H1 (cell line): Measurements from ENCODE around the gene MTURN. TPM values are rescaled to one million over a fixed set of nuclear protein-coding genes. Genes with fewer than 3 reads are reported as not detected.
A peak's percentile ranks its signal among the peaks of the same experiment; 100 is the strongest.

Experiments
- CTCF ChIA-PET: fragments of 300-600 bp; sonication (Branson Sonifier 250); formaldehyde crosslinking; loops from one replicate; lab custom pipeline; 2021; ENCODE audit not compliant: partially characterized antibody; lab: Charles Lee
- POLR2A ChIA-PET: fragments of 300-600 bp; sonication (Branson Sonifier 250); formaldehyde crosslinking; loops from one replicate; lab custom pipeline; 2021; ENCODE audit warnings: inconsistent platforms; ENCODE audit not compliant: partially characterized antibody; lab: Charles Lee
- DNase-seq, 2 experiments: peaks; one replicate each; pipeline versions ENCODE4 v3.0.0 to v3.0.0-alpha.2; 2010 to 2022; ENCODE audit warnings: low spot score in 2 of 2, low read depth in 1 of 2, mixed read lengths in 1 of 2
- FAIRE-seq: peaks from 2 replicates; lab custom pipeline; 2011; peaks lifted over from hg19 to GRCh38; lab: Jason Lieb, UNC
- H2AFZ ChIP-seq: 2 replicates; pipeline ENCODE4 v1.8.1; 2012; ENCODE audit warnings: low read length, inconsistent platforms
- H2AK5ac ChIP-seq: 2 replicates; pipeline ENCODE4 v1.6.1; 2013; ENCODE audit warnings: low read depth, low read length
- H2BK120ac ChIP-seq: replicated peaks from 2 replicates; pipeline ENCODE3; 2013; ENCODE audit warnings: low read depth, low read length, inconsistent platforms
- H2BK12ac ChIP-seq: 2 replicates; pipeline ENCODE4 v1.6.1; 2013; ENCODE audit warnings: low read depth, low read length
- H2BK15ac ChIP-seq: 2 replicates; pipeline ENCODE4 v1.6.1; 2013; ENCODE audit warnings: low read length
- H2BK20ac ChIP-seq: 2 replicates; pipeline ENCODE4 v1.6.1; 2013; ENCODE audit warnings: low read length
- H2BK5ac ChIP-seq: 2 replicates; pipeline ENCODE4 v1.6.1; 2013; ENCODE audit warnings: low read depth, low read length
- H3K14ac ChIP-seq: 2 replicates; pipeline ENCODE4 v1.6.1; 2013; ENCODE audit warnings: inconsistent platforms; ENCODE audit not compliant: insufficient read length
- H3K18ac ChIP-seq: 2 replicates; pipeline ENCODE4 v1.6.1; 2013; ENCODE audit warnings: low read length; ENCODE audit errors: extremely low read depth
- H3K23ac ChIP-seq: 2 replicates; pipeline ENCODE4 v1.6.1; 2013; ENCODE audit warnings: inconsistent platforms; ENCODE audit not compliant: insufficient read length
- H3K23me2 ChIP-seq: 2 replicates; pipeline ENCODE4 v1.6.1; 2013; ENCODE audit warnings: low read depth, low read length
- H3K27ac ChIP-seq: 2 replicates; pipeline ENCODE4 v1.6.1; 2011; ENCODE audit warnings: low read depth, low read length, inconsistent platforms
- H3K27me3 ChIP-seq, 4 experiments: replicated peaks in 1 of 4; 1 replicate in 1 of 4; 2 replicates in 3 of 4; pipeline versions ENCODE4 v1.6.1 to v1.8.1; 2011 to 2013; ENCODE audit warnings: low read length in 3 of 4, mild to moderate bottlenecking in 3 of 4, inconsistent platforms in 2 of 4, mixed read lengths in 2 of 4, moderate library complexity in 1 of 4; ENCODE audit not compliant: control insufficient read depth in 3 of 4, insufficient read depth in 3 of 4; ENCODE audit errors: extremely low read depth in 1 of 4
- H3K36me3 ChIP-seq, 4 experiments: 2 replicates each; pipeline versions ENCODE4 v1.6.1 to v1.8.1; 2011 to 2013; ENCODE audit warnings: mild to moderate bottlenecking in 4 of 4, low read length in 3 of 4, moderate library complexity in 2 of 4, control low read depth in 1 of 4, inconsistent platforms in 1 of 4; ENCODE audit not compliant: insufficient read depth in 4 of 4, control insufficient read depth in 2 of 4
- H3K4ac ChIP-seq: replicated peaks from 2 replicates; pipeline ENCODE3; 2013; ENCODE audit warnings: low read length, low read depth, mixed read lengths, inconsistent platforms; ENCODE audit not compliant: insufficient read length
- H3K4me1 ChIP-seq, 4 experiments: replicated peaks in 1 of 4; 1 replicate in 1 of 4; 2 replicates in 3 of 4; pipeline versions ENCODE4 v1.6.1 to v1.8.1; 2011 to 2013; ENCODE audit warnings: low read length in 3 of 4, inconsistent platforms in 2 of 4, mixed read lengths in 1 of 4; ENCODE audit not compliant: insufficient read depth in 4 of 4, control insufficient read depth in 3 of 4
- H3K4me2 ChIP-seq, 2 experiments: 2 replicates each; pipeline versions ENCODE4 v1.6.1 to v1.8.1; 2011 to 2013; ENCODE audit warnings: low read depth in 2 of 2, low read length in 2 of 2, control low read depth in 1 of 2, inconsistent platforms in 1 of 2, mild to moderate bottlenecking in 1 of 2; ENCODE audit not compliant: insufficient read depth in 1 of 2
- H3K4me3 ChIP-seq, 4 experiments: fragments of 200-600, 300-600 bp in 1 of 4; sonication (generic), shearing (Covaris generic), sonication (Bioruptor Twin) in 1 of 4; 2 replicates each; pipeline versions ENCODE4 v1.5.1 to v1.8.1; 2011 to 2016; ENCODE audit warnings: low read length in 4 of 4, low read depth in 3 of 4, control low read depth in 2 of 4, inconsistent platforms in 2 of 4, mild to moderate bottlenecking in 2 of 4, mixed read lengths in 1 of 4, moderate library complexity in 1 of 4; ENCODE audit not compliant: insufficient read depth in 2 of 4; ENCODE audit errors: extremely low read depth in 1 of 4
- H3K56ac ChIP-seq: replicated peaks from 2 replicates; pipeline ENCODE3; 2013; ENCODE audit warnings: low read depth, mild to moderate bottlenecking, mixed read lengths, low read length, inconsistent platforms; ENCODE audit not compliant: insufficient read length
- H3K79me1 ChIP-seq: 2 replicates; pipeline ENCODE4 v1.6.1; 2013; ENCODE audit warnings: low read depth, low read length, control low read depth
- H3K79me2 ChIP-seq, 2 experiments: 2 replicates each; pipeline versions ENCODE4 v1.6.1 to v1.8.1; 2012 to 2013; ENCODE audit warnings: low read length in 2 of 2, mild to moderate bottlenecking in 2 of 2, inconsistent platforms in 1 of 2; ENCODE audit not compliant: insufficient read depth in 2 of 2, control insufficient read depth in 1 of 2
- H3K9ac ChIP-seq, 4 experiments: replicated peaks in 1 of 4; 1 replicate in 1 of 4; 2 replicates in 3 of 4; pipeline versions ENCODE4 v1.6.1 to v1.8.1; 2011 to 2013; ENCODE audit warnings: low read depth in 3 of 4, low read length in 3 of 4, control low read depth in 2 of 4, mild to moderate bottlenecking in 2 of 4, moderate library complexity in 2 of 4, inconsistent platforms in 1 of 4; ENCODE audit errors: extremely low read depth in 1 of 4
- H3K9me3 ChIP-seq, 2 experiments: 2 replicates each; pipeline versions ENCODE4 v1.6.1 to v1.8.1; 2012 to 2013; ENCODE audit warnings: mild to moderate bottlenecking in 2 of 2, moderate library complexity in 2 of 2, control low read depth in 1 of 2, inconsistent platforms in 1 of 2, low read depth in 1 of 2, low read length in 1 of 2, mixed read lengths in 1 of 2; ENCODE audit not compliant: insufficient read depth in 2 of 2
- H4K20me1 ChIP-seq, 2 experiments: replicated peaks in 1 of 2; 2 replicates each; pipeline versions ENCODE3 to v1.8.1; 2011 to 2013; ENCODE audit warnings: inconsistent platforms in 2 of 2, low read length in 2 of 2, mild to moderate bottlenecking in 1 of 2; ENCODE audit not compliant: insufficient read depth in 2 of 2, control insufficient read depth in 1 of 2
- H4K5ac ChIP-seq: 2 replicates; pipeline ENCODE4 v1.6.1; 2013; ENCODE audit warnings: low read length, low read depth, mixed read lengths, inconsistent platforms; ENCODE audit not compliant: insufficient read length
- H4K8ac ChIP-seq: 2 replicates; pipeline ENCODE4 v1.8.0; 2013; ENCODE audit warnings: mild to moderate bottlenecking, moderate library complexity, low read length, inconsistent platforms; ENCODE audit not compliant: insufficient read depth; ENCODE audit errors: extremely low read depth
- H4K91ac ChIP-seq: replicated peaks from 2 replicates; pipeline ENCODE3; 2013; ENCODE audit warnings: low read length, mixed read lengths, inconsistent platforms; ENCODE audit not compliant: insufficient read length
- CHD1 ChIP-seq: IDR thresholded peaks from 2 replicates; pipeline ENCODE4 v1.6.1; 2012; ENCODE audit warnings: low read depth, low read length, improper control_type of control experiment
- FOSL1 ChIP-seq: IDR thresholded peaks from 2 replicates; pipeline ENCODE4 v1.6.1; 2011; ENCODE audit warnings: mild to moderate bottlenecking, low read depth, low read length, moderate library complexity; ENCODE audit not compliant: insufficient read depth
- NRF1 ChIP-seq: IDR thresholded peaks from 2 replicates; pipeline ENCODE4 v1.6.1; 2011; ENCODE audit warnings: mild to moderate bottlenecking, low read depth, low read length, improper control_type of control experiment
- PHF8 ChIP-seq: fragments of 200-600 bp; sonication (generic); conservative IDR thresholded peaks from 2 replicates; pipeline ENCODE4 v1.7.1; 2012; ENCODE audit warnings: low read depth, mild to moderate bottlenecking, inconsistent platforms, low read length, moderate library complexity
- POU5F1 ChIP-seq: IDR thresholded peaks from 2 replicates; pipeline ENCODE4 v1.6.1; 2011; ENCODE audit warnings: low read depth, mild to moderate bottlenecking, low read length, moderate library complexity
- RAD21 ChIP-seq, 2 experiments: IDR thresholded peaks in 1 of 2; conservative IDR thresholded peaks in 1 of 2; 2 replicates each; pipeline ENCODE4 v1.6.1; 2011; ENCODE audit warnings: low read depth in 2 of 2, low read length in 2 of 2, improper control_type of control experiment in 1 of 2, inconsistent platforms in 1 of 2, mild to moderate bottlenecking in 1 of 2, moderate library complexity in 1 of 2
- SAP30 ChIP-seq: fragments of 300-600 bp; sonication (generic); IDR thresholded peaks from 2 replicates; pipeline ENCODE4 v1.7.1; 2012; ENCODE audit warnings: low read length, moderate library complexity, mild to moderate bottlenecking, inconsistent platforms; ENCODE audit not compliant: insufficient read depth, insufficient replicate concordance
- SP2 ChIP-seq: IDR thresholded peaks from 2 replicates; pipeline ENCODE4 v1.6.1; 2012; ENCODE audit warnings: mild to moderate bottlenecking, low read length, inconsistent platforms
- SP4 ChIP-seq: IDR thresholded peaks from 2 replicates; pipeline ENCODE4 v1.6.1; 2012; ENCODE audit warnings: low read length, inconsistent platforms
- WGBS, 2 experiments: shearing (Covaris generic) in 1 of 2; methylation state at CpG; one replicate each; pipeline versions ENCODE4 v1.1.6 to v1.1.7; 2013 to 2015; ENCODE audit warnings: low lambda C conversion rate in 2 of 2, mixed read lengths in 2 of 2, inconsistent platforms in 1 of 2, low coverage in 1 of 2, missing lambda C conversion rate in 1 of 2; ENCODE audit not compliant: insufficient replicate concordance in 2 of 2, insufficient coverage in 1 of 2, insufficient read length in 1 of 2; ENCODE audit errors: extremely low coverage in 1 of 2, missing lambda C conversion rate in 1 of 2; 5-methylcytosine and 5-hydroxymethylcytosine counted together
- polyA plus RNA-seq, 7 experiments: library from polyadenylated mRNA; depleted of rRNA in 3 of 7; stranded (reverse) in 5 of 7; unstranded in 2 of 7; fragments of >200 nt in 5 of 7; fragments of 200-250 nt in 2 of 7; gene quantifications; 1 replicate in 5 of 7; 2 replicates in 1 of 7; 4 replicates in 1 of 7; pipeline versions ENCODE4 v1.2.1 to v1.2.3, GENCODE V29; 2011 to 2013; ENCODE audit warnings: missing spikeins in 2 of 7, mixed read lengths in 2 of 7
- total RNA-seq: library from RNA; stranded (reverse); fragmentation: NEBNext Ultra II Directional; extraction: Animal tissue kit (Norgen Biotek cat#: 25700); gene quantifications from 2 replicates; pipeline ENCODE4 v1.2.1, GENCODE V29; 2021
- TF ChIP-seq, protein P1 (sequence below): IDR thresholded peaks from 2 replicates; pipeline ENCODE4 v1.6.1; 2011; ENCODE audit warnings: low read depth, mild to moderate bottlenecking, low read length; ENCODE audit not compliant: insufficient read depth
- TF ChIP-seq, protein P2 (sequence below): IDR thresholded peaks from 2 replicates; pipeline ENCODE4 v1.6.1; 2011; ENCODE audit warnings: low read length, improper control_type of control experiment

Gene MTURN
- total and polyA plus RNA-seq, 2 of the 8 experiments (the other 6 are each of a cell fraction or from before 2014, with no cell fraction given) = 2.6 to 5.8 TPM

DNA sequence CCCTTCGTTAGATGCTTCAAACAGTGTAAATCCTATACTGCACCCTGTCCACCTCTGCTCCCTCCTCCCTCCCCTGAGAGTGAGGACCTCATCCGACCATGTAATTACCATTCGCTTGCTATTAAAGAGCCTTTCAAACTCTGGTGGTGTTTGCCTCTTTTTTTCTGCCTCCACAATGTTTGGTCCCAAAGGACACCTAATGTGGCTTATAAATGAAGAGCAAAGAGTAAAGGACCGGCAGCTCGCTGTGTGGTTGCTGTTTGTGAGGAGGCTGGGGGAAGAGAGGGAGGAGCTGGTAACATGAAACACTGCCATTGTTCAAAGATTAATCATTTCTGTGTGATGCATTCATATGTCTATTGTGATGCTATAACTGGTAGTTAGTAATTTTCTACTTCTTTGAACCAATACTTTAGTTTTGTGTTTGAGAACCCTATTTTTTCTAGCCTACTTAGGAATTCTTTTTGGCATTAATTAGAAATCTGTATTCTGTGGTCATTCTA lies 27.9 kb downstream of the MTURN start:
- DNase-seq = no peak
- 28% methylated on average over 5 of the region's 5 CpGs; no CpG with 5 or more reads in 1 of the 2 experiments for WGBS, 2 experiments
- Histone ChIP-seq H3K56ac (no peak overlapping the region), H3K23me2 (no peaks in the 10 kb centered on the region; the same call in 1 of the 2 replicates), H3K4ac (no peak overlapping the region), H4K8ac (no peak overlapping the region), H2BK12ac (no peak overlapping the region), H3K23ac (no peak overlapping the region), H3K9me3 (no peaks in the 10 kb centered on the region), H2BK120ac (no peak overlapping the region), H4K5ac (no peak overlapping the region), H3K79me2 (no peaks in the 10 kb centered on the region), H2BK15ac (no peak overlapping the region), H4K20me1 (no peaks in the 10 kb centered on the region), H3K4me3 (peak overlapping the region in 2 of 4 experiments; percentile 5 to 40; a peak in 3 of 8 replicates), H2AFZ (no peak overlapping the region; the same call in 1 of the 2 replicates), H3K4me1 (peaks cover 6 to 14% (median 13%) of the 10 kb centered on the region in 4 experiments), H2AK5ac (no peak overlapping the region), H3K18ac (no peak overlapping the region), H3K14ac (no peak overlapping the region), H3K27ac (no peak overlapping the region), H3K27me3 (peaks cover 0 to 4% (median 2%) of the 10 kb centered on the region in 4 experiments; a peak in 5 of 7 replicates), H2BK20ac (no peak overlapping the region), H4K91ac (no peak overlapping the region), H3K79me1 (no peaks in the 10 kb centered on the region), H3K36me3 (no peaks in the 10 kb centered on the region), H3K4me2 (peak overlapping the region; percentile 41 to 55; a peak in 2 of 4 replicates), H2BK5ac (no peak overlapping the region), H3K9ac (no peak overlapping the region; a peak in 1 of 7 replicates)
- ChIA-PET CTCF (interaction anchor here (0.9 to 4.6 kb wide), 8 partner anchors 13 to 402 kb away, joined by 3 to 45 read pairs (median 5); no protein-coding TSS in a partner anchor), POLR2A (no interaction called here)
- no peak for FAIRE-seq
- TF ChIP-seq RAD21 (IDR thresholded peaks at IDR 0.05 in 1 of 2, conservative IDR thresholded peaks at IDR 0.05 in 1 of 2; ENCODE audit: low read depth in 2 of 2, low read length in 2 of 2) (no peak), PHF8 (no peak), NRF1 (no peak), POU5F1 (no peak), CHD1 (no peak), SP4 (no peak), SAP30 (no peak), FOSL1 (no peak), SP2 (no peak)
- TF ChIP-seq, protein P1, sequence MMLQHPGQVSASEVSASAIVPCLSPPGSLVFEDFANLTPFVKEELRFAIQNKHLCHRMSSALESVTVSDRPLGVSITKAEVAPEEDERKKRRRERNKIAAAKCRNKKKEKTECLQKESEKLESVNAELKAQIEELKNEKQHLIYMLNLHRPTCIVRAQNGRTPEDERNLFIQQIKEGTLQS = no peak
- TF ChIP-seq, protein P2, sequence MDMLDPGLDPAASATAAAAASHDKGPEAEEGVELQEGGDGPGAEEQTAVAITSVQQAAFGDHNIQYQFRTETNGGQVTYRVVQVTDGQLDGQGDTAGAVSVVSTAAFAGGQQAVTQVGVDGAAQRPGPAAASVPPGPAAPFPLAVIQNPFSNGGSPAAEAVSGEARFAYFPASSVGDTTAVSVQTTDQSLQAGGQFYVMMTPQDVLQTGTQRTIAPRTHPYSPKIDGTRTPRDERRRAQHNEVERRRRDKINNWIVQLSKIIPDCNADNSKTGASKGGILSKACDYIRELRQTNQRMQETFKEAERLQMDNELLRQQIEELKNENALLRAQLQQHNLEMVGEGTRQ = no peak
